K562 (cell line): ENCODE data around the gene TRIM45. TPM values are rescaled to one million over a fixed set of nuclear protein-coding genes. Genes with fewer than 3 reads are reported as not detected.

ENCODE experiments used
- CHD7 ChIP-seq: fragments of 200-600 bp; sonication (generic); IDR thresholded peaks from one replicate; pipeline ENCODE4 v1.6.1; 2012; ENCODE audit warnings: mild to moderate bottlenecking, low read depth, low read length, inconsistent platforms
- ZNF121 ChIP-seq: sonication (generic); formaldehyde crosslinking; conservative IDR thresholded peaks from 2 replicates; pipeline ENCODE4 v1.8.0; 2022; ENCODE audit warnings: missing genetic modification reagents
- polyA plus RNA-seq, 8 experiments: library from polyadenylated mRNA; depleted of rRNA in 4 of 8; stranded (reverse) in 5 of 8; unstranded in 3 of 8; fragments of >200 nt; fragmentation: Nextera tagmentation in 2 of 8; fragmentation: Illumina TruSeq in 1 of 8; extraction: Ambion mirVana in 2 of 8; extraction: Trizol in 1 of 8; gene quantifications; 2 replicates each; pipeline versions ENCODE4 v1.2.1 to v1.2.3, GENCODE V29; 2011 to 2014; ENCODE audit warnings: inconsistent platforms in 1 of 8, missing spikeins in 1 of 8
- total RNA-seq, 7 experiments: library from RNA; depleted of rRNA in 6 of 7; stranded (reverse); fragments of >200 nt in 6 of 7; fragmentation: Illumina TruSeq in 2 of 7; extraction: Trizol in 2 of 7; gene quantifications; 2 replicates each; pipeline versions ENCODE4 v1.2.1 to v1.2.3, GENCODE V29; 2011 to 2021; ENCODE audit warnings: low replicate concordance in 1 of 7

Gene TRIM45
- total and polyA plus RNA-seq, 9 of the 15 experiments (the other 6 are each of a cell fraction or from before 2014, with no cell fraction given) = 1.9 to 6.2 (median 3.6) TPM

GRCh38 chr1:117101334-117101733 is 20.2 kb downstream of the TRIM45 start (continued):
- no peak for TF ChIP-seq CHD7
- TF ChIP-seq ZNF121 (CRISPR knock-in tag) = no peak
- TF ChIP-seq, all 486 proteins: peak for 0
